Measurements from ENCODE around the gene SNRPA. TPM values are rescaled to one million over a fixed set of nuclear protein-coding genes. Genes with fewer than 3 reads are reported as not detected.

The SNRPA gene
- total and polyA plus RNA-seq, 4 donors, result 44.5 to 77.4 (median 58.6) TPM

- peaks cover 9 to 34% (median 23%) of the 10 kb centered on the region in 5 donors for H3K4me1 ChIP-seq (ENCODE audit: control insufficient read depth in 5 of 5, insufficient read depth in 5 of 5, low read length in 5 of 5)
- peak overlapping the region in 1 of 2 donors; percentile 83 for H3K27ac ChIP-seq (ENCODE audit: low read depth in 1 of 2, low read length in 1 of 2)
- ATAC-seq (ENCODE audit: insufficient read depth, low FRiP score) (no peak), DNase-seq (no peak)
- peaks cover 0 to 15% (median 0%) of the 10 kb centered on the region in 4 donors for H3K36me3 ChIP-seq (ENCODE audit: control insufficient read depth in 4 of 4, insufficient read depth in 4 of 4, low read length in 4 of 4)
- H3K9me3 ChIP-seq (ENCODE audit: control insufficient read depth in 4 of 4, insufficient read depth in 3 of 4, low read length in 3 of 4), result no peaks in the 10 kb centered on the region
- H3K9ac ChIP-seq (ENCODE audit: insufficient read depth in 1 of 2, low read length in 2 of 2), result no peak overlapping the region
- 94 to 97% methylated on average over 14 of the region's 14 CpGs for WGBS, 2 donors
- H3K27me3 ChIP-seq (ENCODE audit: control insufficient read depth in 3 of 3, insufficient read depth in 3 of 3, low read length in 2 of 3), result no peaks in the 10 kb centered on the region
- no peak overlapping the region for H3K4me3 ChIP-seq
- no peak for TF ChIP-seq CTCF (IDR thresholded peaks at IDR 0.05; ENCODE audit: control extremely low read depth, extremely low read depth)
Observed at GRCh38 chr19:40797166-40797962, 46.4 kb downstream of the SNRPA start.

- Histone ChIP-seq H3K27ac (ENCODE audit: low read depth in 1 of 2, low read length in 1 of 2) (peak overlapping the region; percentile 78 to 83), H3K9me3 (ENCODE audit: control insufficient read depth in 4 of 4, insufficient read depth in 3 of 4, low read length in 3 of 4) (no peaks in the 10 kb centered on the region), H3K27me3 (ENCODE audit: control insufficient read depth in 3 of 3, insufficient read depth in 3 of 3, low read length in 2 of 3) (no peaks in the 10 kb centered on the region), H3K4me3 (no peak overlapping the region), H3K36me3 (ENCODE audit: control insufficient read depth in 4 of 4, insufficient read depth in 4 of 4, low read length in 4 of 4) (peaks cover 0 to 15% (median under 1%) of the 10 kb centered on the region in 4 donors), H3K4me1 (ENCODE audit: control insufficient read depth in 5 of 5, insufficient read depth in 5 of 5, low read length in 5 of 5) (peaks cover 12 to 39% (median 26%) of the 10 kb centered on the region in 5 donors), H3K9ac (ENCODE audit: insufficient read depth in 1 of 2, low read length in 2 of 2) (peak overlapping the region; percentile 56 to 85)
- ATAC-seq (ENCODE audit: insufficient read depth, low FRiP score), result no peak
- peak in 2 of 3 donors; percentile 66 to 71 for DNase-seq
- WGBS, 2 donors, result 8% methylated on average over 28 of the region's 28 CpGs
- no peak for TF ChIP-seq CTCF (IDR thresholded peaks at IDR 0.05; ENCODE audit: control extremely low read depth, extremely low read depth)
Observed at GRCh38 chr19:40797963-40798682, 47.1 kb downstream of the SNRPA start.

DNA sequence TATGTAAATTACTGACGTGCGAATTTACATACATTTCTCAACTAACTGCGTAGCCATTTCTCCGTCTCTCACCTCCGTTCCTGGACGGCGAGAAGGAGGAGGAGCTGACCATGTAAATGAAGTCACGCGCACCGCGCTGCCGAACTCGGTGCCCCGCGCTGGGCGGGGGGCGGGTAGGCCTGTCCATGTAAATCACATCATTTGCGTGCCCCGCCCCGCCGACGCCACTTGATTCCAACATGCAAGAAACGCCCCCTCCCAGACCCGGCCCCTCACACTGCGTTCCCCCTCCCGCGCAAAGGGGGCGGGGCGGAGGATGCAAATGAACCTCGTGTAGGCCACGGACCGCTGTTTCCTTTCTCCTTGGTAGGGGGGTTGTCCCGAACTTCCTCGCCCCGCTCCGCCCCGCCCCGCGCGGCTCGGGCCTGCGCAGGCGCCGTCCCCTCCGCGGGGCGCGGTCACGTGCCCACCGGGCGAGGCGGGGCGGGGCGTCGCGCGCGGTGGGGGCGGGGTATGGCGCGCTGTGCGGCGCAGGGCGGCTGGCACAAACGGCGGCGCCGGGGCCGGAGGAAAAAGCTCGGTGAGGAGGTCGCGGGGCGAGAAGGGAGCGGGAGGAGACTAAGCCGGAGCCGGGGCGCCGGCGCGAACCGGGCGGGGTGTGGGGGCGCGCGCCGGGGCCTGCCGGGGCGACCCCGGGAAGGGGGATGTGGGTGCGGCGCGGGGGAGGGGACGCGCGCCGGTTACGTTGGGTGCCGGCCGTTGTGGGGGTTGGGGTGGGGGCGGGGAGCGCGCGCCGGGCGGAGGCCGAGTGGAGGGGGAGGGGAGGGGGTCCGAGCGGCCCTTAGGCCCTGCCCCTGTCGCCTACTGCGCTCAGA is 47.9 kb downstream of the SNRPA start, which contains the start of gene EGLN2:
EGLN2 (plus strand) TSS at position 509 of the 875 bp plus-strand sequence. CDS start 1,382 bp downstream, outside the sequence.
- peaks cover 0 to 15% (median 4%) of the 10 kb centered on the region in 4 donors for H3K36me3 ChIP-seq (ENCODE audit: control insufficient read depth in 4 of 4, insufficient read depth in 4 of 4, low read length in 4 of 4)
- H3K27me3 ChIP-seq (ENCODE audit: control insufficient read depth in 3 of 3, insufficient read depth in 3 of 3, low read length in 2 of 3), result no peaks in the 10 kb centered on the region
- TF ChIP-seq CTCF (IDR thresholded peaks at IDR 0.05; ENCODE audit: control extremely low read depth, extremely low read depth), result no peak
- peak within 1 kb of the TSS; percentile 90 to 93 for H3K27ac ChIP-seq (ENCODE audit: low read depth in 1 of 2, low read length in 1 of 2)
- no peaks in the 10 kb centered on the region for H3K9me3 ChIP-seq (ENCODE audit: control insufficient read depth in 4 of 4, insufficient read depth in 3 of 4, low read length in 3 of 4)
- 1% methylated on average over 56 to 109 of the region's 110 CpGs for WGBS, 2 donors
- ATAC-seq (ENCODE audit: insufficient read depth, low FRiP score), result peak; percentile 89
- DNase-seq, result peak; percentile 100
- peak within 1 kb of the TSS; percentile 89 for H3K4me3 ChIP-seq
- H3K4me1 ChIP-seq (ENCODE audit: control insufficient read depth in 5 of 5, insufficient read depth in 5 of 5, low read length in 5 of 5), result peaks cover 14 to 47% (median 32%) of the 10 kb centered on the region in 5 donors
- H3K9ac ChIP-seq (ENCODE audit: insufficient read depth in 1 of 2, low read length in 2 of 2), result peak within 1 kb of the TSS; percentile 63 to 85
